Measurements from ENCODE around the gene P2RY14. TPM values are rescaled to one million over a fixed set of nuclear protein-coding genes. Genes with fewer than 3 reads are reported as not detected.
"Not testable (repeated sequence)": the region's sequence is repeated elsewhere in the genome, so short reads cannot be mapped to it uniquely, and the experiment has no call there.

Gene P2RY14
- total and polyA plus RNA-seq, 12 donors, result 0.17 to 2.4 (median 0.57) TPM; not detected in 1

DNA sequence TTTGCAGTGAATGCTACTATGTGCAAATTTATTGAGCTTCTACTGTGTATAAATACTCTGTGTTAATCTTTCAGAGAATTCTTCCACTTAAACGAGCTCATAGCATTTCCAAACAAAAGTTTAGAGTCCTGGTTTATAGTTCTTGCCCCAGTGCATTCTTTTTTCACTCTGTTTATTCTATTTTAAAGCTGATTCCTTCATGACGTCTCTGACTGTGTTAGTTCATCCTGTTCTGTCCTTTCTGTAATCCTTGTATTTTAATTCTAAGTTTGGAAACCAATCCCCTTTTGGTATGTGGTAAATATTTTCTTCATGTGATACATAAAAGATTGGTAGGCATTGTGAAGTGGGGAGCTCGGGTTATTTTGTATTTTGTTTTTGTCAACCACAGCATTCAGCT lies 18.7 kb downstream of the P2RY14 start:
- Histone ChIP-seq H3K4me3 (no peak overlapping the region), H3K4me1 (replicated peaks in 1 of 2) (no peaks in the 10 kb centered on the region), H3K36me3 (replicated peaks in 1 of 2) (no peaks in the 10 kb centered on the region), H3K27ac (no peak overlapping the region), H3K9me3 (replicated peaks in 1 of 3) (no peaks in the 10 kb centered on the region), H3K27me3 (no peaks in the 10 kb centered on the region)
- intact Hi-C loops (cut with DNase I), result no loop called here
- no peak for TF ChIP-seq POLR2A (IDR thresholded peaks at IDR 0.05)
- TF ChIP-seq, protein P1, sequence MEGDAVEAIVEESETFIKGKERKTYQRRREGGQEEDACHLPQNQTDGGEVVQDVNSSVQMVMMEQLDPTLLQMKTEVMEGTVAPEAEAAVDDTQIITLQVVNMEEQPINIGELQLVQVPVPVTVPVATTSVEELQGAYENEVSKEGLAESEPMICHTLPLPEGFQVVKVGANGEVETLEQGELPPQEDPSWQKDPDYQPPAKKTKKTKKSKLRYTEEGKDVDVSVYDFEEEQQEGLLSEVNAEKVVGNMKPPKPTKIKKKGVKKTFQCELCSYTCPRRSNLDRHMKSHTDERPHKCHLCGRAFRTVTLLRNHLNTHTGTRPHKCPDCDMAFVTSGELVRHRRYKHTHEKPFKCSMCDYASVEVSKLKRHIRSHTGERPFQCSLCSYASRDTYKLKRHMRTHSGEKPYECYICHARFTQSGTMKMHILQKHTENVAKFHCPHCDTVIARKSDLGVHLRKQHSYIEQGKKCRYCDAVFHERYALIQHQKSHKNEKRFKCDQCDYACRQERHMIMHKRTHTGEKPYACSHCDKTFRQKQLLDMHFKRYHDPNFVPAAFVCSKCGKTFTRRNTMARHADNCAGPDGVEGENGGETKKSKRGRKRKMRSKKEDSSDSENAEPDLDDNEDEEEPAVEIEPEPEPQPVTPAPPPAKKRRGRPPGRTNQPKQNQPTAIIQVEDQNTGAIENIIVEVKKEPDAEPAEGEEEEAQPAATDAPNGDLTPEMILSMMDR (IDR thresholded peaks at IDR 0.05), result no peak
- WGBS, 4 donors, result 74 to 78% (median 76%) methylated on average over 3 of the region's 3 CpGs
- no peak for DNase-seq

DNA sequence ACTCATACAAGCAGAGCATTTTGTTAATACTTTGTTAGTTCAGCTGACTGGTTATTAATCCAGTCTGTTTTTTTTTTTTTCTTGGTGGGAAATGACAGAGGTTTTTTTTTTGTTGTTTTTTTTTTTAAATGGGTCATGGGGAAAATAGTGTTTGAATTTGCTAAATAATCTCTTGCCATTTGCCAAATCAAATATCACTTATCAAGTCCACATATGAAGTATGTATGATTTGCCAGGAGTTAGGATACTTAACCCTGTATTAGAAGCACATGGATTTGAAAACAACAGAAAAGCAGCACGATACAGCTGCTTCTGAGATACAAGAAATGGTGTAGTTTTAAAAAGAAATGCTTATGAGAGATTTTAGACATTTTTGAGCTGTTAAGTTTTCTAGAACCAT lies 21.6 kb downstream of the P2RY14 start:
- intact Hi-C loops (cut with DNase I), result no loop called here
- H3K27ac ChIP-seq, result no peak overlapping the region
- TF ChIP-seq, protein P1 (IDR thresholded peaks at IDR 0.05), result no peak
- WGBS, 4 donors, result 66 to 81% (median 74%) methylated on average over 1 of the region's 1 CpG
- no peak overlapping the region for H3K4me3 ChIP-seq
- no peak for DNase-seq
- H3K36me3 ChIP-seq (replicated peaks in 1 of 2), result no peaks in the 10 kb centered on the region
- no peaks in the 10 kb centered on the region for H3K9me3 ChIP-seq (replicated peaks in 1 of 3)
- H3K27me3 ChIP-seq, result no peaks in the 10 kb centered on the region
- no peaks in the 10 kb centered on the region for H3K4me1 ChIP-seq (replicated peaks in 1 of 2)

DNA sequence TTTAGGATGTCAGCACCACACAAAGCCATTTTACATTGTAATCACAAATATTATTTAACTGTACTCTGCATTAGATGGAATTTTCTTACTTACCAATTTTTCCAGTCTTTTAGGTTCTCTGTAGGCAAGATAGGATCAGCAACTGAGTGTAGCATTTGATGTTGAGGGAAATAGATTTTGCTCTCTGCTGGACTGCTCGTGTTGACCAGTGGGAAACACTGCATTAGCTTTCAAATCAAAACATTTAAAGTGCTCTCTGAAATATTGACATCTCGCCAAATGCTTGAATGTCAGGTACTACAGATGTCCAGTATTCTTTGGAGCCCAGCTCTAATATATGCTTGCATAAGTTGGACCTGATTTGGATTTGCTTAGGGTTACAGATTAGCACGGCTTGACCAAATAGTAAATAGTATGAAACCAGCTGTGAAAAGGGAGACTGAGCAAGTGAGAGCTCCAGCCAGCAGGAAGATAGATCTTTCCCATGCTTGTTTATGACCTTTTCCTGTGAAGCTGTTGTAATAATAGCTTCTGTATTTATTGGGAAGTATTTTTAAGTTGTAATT lies 29.5 kb downstream of the P2RY14 start:
- WGBS, 4 donors, result 59 to 72% (median 69%) methylated on average over 3 of the region's 3 CpGs
- intact Hi-C loops (cut with DNase I), result no loop called here
- H3K27ac ChIP-seq, result no peak overlapping the region

DNA sequence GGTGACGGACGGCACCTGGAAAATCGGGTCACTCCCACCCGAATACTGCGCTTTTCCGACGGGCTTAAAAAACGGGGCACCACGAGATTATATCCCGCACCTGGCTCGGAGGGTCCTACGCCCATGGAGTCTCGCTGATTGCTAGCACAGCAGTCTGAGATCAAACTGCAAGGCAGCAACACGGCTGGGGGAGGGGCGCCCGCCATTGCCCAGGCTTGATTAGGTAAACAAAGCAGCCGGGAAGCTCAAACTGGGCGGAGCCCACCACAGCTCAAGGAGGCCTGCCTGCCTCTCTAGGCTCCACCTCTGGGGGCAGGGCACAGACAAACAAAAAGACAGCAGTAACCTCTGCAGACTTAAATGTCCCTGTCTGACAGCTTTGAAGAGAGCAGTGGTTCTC lies 36.3 kb downstream of the P2RY14 start:
- H3K4me1 ChIP-seq (replicated peaks in 1 of 2); H3K27me3 ChIP-seq; H3K4me3 ChIP-seq; DNase-seq; H3K36me3 ChIP-seq (replicated peaks in 1 of 2); intact Hi-C loops (cut with DNase I); H3K9me3 ChIP-seq (replicated peaks in 1 of 3); H3K27ac ChIP-seq: not testable (repeated sequence)
- WGBS, 4 donors, result 87 to 100% (median 94%) methylated on average over 7 to 18 of the region's 18 CpGs

More for the DNA sequence above, 29.5 kb downstream of the P2RY14 start:
- Histone ChIP-seq H3K9me3 (replicated peaks in 1 of 3) (no peaks in the 10 kb centered on the region), H3K4me1 (replicated peaks in 1 of 2) (peaks cover 0 to 8% of the 10 kb centered on the region in 2 donors), H3K36me3 (replicated peaks in 1 of 2) (no peaks in the 10 kb centered on the region), H3K4me3 (no peak overlapping the region), H3K27me3 (no peaks in the 10 kb centered on the region)
- DNase-seq, result no peak
- TF ChIP-seq, protein P1 (IDR thresholded peaks at IDR 0.05), result no peak
- no peak for TF ChIP-seq POLR2A (IDR thresholded peaks at IDR 0.05)

DNA sequence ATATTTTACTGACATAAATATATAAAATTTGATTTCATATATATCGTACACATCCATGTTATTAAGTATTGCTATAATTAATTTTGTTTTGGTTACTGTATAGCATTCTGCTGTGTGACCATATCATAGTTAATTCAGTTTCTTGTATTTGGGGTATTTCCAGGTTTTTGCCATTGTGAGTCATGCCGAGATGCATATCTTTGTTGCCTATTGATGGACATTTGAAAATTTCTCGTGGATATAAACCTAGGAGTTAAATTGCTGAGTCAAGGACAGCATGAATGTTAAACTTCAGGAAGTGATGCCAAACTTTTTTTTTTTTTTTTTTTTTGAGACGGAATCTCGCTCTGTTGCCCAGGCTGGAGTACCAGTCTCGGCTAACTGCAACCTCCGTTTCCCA lies 41.6 kb downstream of the P2RY14 start:
- TF ChIP-seq, protein P1 (IDR thresholded peaks at IDR 0.05), result no peak
- TF ChIP-seq POLR2A (IDR thresholded peaks at IDR 0.05), result no peak
- H3K9me3 ChIP-seq (replicated peaks in 1 of 3), result no peaks in the 10 kb centered on the region
- H3K27ac ChIP-seq, result no peak overlapping the region
- no peaks in the 10 kb centered on the region for H3K36me3 ChIP-seq (replicated peaks in 1 of 2)
- 82 to 89% (median 86%) methylated on average over 7 of the region's 7 CpGs for WGBS, 4 donors
- no peak overlapping the region for H3K4me3 ChIP-seq
- H3K4me1 ChIP-seq (replicated peaks in 1 of 2), result no peaks in the 10 kb centered on the region
- intact Hi-C loops (cut with DNase I), result no loop called here
- no peaks in the 10 kb centered on the region for H3K27me3 ChIP-seq
- DNase-seq, result no peak
